Measurements from ENCODE around the gene DLG2.

The DLG2 gene

GRCh38 chr11:83557653-83558052 lies 2069.5 kb downstream of the DLG2 start:
- no peak for FAIRE-seq
- no peak for DNase-seq (ENCODE audit: low spot score)

GRCh38 chr11:83554876-83555275 lies 2072.3 kb downstream of the DLG2 start:
- DNase-seq (ENCODE audit: low spot score), result no peak
- FAIRE-seq, result no peak

DNA sequence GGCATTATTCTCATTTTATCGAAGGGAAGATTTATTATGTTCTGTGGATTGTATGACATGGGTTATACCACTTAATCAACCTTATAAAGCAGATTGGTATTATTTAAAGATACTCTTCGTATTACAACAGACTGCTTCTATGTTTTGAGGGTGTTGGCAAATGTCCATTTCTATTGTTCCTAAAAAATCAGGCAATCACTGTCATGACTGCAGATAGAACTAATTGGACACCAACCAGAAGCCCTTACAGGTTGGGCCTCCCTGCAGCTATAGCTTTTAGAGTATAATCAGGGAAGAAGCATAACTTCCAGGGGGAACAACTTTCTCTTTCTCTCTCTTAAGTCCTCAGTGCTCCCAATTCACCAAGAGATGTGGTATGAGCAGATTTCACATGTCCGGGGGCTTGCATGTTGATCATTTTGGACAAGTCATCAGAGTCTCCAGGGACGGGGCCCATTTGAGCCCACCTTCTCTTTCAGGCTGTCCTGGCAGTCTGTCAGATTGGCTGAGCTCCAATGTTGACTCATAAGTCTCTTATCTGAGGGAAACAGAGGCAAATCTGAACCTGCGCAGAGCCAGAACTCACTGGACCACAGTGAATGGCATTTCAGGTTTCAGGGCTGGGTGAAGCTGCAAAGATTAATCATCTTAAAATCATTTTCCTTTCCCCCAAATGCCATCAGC lies 2077.0 kb downstream of the DLG2 start:
- FAIRE-seq, result no peak
- DNase-seq (ENCODE audit: low spot score), result no peak

DNA sequence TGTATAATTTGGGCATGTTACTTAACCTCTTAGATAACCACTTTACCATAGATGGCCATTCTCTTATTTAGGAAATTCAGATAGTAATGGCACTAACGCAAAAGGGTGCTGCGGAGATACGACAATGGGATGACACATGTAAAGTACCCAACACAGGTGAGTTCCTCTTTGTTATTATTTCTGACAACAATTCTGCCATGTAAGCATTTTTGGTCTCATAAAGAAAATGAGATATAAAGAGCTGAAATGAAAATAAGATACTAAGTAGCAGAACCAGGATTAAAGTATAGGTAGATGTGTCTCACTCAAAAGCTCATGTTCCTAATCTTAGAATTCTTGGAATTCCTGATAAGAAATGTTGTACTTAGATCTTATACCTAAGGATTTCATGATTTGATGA lies 2080.8 kb downstream of the DLG2 start:
- no peak for FAIRE-seq
- no peak for DNase-seq (ENCODE audit: low spot score)

DNA sequence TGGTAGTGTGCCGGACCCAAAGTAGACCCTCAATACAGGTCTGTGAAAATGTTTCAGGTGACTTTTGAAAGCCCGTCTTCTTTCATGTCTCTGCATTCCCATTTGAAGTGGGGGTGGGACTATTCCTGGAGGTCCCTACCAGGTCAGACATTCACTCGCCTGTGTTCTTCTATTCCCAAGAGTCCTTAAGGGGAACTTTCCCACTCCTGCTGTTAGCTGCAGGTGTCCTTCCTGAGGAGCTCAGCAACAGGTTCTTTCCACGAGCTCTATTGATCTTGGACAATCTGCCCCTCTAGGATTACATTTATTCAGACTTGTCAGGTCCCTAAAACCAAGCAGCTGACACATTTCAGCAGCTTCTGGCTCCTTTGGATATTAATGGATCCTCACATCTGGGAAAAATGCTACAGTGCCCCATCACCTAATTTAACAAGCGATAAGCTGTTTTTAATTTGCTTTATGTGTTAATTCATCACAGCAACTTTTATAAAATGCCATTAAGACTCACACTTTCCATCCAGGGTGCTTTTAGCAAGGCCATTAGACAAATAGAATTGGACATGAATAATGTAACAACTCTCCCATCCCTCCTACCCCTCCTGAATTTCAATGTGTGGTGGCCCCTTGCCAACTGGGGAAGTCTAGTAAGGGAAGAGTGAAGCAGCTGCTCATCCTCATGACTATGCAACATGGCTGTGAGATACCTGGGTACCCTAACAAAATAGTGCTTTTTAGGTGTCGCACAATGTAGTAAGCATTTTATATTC lies 2081.5 kb downstream of the DLG2 start:
- FAIRE-seq, result no peak

GRCh38 chr11:83544846-83545245 lies 2082.3 kb downstream of the DLG2 start:
- DNase-seq (ENCODE audit: low spot score) (no peak), FAIRE-seq (no peak)

More for the DNA sequence above, 2081.5 kb downstream of the DLG2 start:
- no peak for DNase-seq (ENCODE audit: low spot score)

DNA sequence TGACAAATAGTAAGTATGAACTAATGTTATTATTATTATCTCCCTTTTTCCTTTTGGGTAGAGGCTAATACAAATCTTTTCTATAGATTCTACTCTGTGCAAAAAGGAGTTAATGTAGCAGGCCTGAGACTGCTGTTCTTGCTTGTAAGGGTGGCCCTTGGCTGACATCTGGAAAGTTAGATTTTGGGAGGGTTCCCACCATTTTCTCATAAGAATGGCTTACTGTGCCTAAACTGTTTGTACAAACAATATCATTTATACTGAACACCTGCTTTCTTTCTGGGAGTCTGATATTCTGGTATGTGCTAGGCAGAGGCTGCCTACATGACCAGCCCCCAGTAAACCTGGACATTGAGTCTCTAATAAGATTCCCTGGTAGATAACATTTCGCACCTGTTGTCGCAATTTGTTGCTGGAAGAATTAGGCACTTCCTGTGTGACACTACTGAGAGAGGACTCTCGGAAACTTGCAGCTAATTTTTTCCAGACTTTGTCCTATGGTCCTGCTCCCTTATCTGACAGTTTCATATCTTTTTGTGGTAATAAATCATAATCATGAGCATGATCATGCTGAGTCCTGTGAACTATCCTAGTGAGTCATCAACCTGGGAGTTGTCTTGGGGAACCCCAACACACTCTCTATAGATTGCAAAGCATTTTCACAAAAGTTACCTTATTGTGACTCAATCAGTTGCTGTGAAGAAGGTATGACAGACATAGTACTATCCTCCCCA lies 2083.3 kb downstream of the DLG2 start:
- no peak for DNase-seq (ENCODE audit: low spot score)
- FAIRE-seq, result no peak

DNA sequence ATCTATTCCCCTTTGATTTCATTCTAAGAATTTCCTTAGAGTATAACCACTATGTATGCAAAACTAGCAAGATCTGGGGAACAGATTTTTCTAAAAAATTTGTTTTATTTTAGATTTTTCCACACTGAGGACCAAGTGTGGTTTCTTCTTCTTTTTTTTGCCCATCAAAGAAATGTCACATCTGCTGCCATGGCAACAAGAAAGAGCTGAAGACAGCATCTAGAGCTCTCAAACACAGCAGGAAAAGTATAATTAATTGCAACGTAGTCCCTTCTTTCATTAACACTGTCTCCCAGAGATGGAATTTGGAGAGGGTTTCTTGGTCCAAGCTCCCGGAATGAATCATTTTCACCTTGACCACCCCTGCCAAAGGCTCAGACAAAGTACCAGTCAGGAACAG lies 2084.3 kb downstream of the DLG2 start:
- no peak for DNase-seq (ENCODE audit: low spot score)
- no peak for FAIRE-seq

GRCh38 chr11:83540728-83541127 lies 2086.4 kb downstream of the DLG2 start:
- FAIRE-seq (no peak), DNase-seq (ENCODE audit: low spot score) (no peak)

DNA sequence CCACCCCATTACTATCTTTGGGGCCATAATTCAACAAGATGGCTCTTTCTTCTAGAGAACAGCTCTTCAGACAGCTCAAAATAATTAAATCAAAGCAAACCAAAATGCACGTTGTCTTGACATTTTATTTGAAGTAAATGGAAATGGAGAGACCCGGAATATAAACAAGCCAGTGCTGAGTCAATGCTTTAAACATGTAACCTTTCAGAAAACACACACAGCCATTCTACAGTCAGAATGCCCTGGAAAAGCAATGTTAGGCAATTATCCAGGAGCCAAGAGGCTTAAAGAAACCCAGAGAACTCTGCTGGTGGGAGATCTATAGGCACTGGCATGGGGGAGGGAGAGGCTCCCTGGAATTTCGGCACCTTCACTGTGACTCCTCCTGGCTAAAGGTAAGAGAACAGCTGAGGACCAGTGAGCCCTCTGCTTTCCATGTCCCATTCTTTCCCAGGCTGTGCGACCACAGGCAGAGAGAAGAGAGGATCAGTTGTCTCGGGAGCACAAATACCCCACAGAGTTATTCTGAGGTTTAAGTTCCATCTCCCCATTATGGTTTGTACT lies 2086.9 kb downstream of the DLG2 start:
- no peak for DNase-seq (ENCODE audit: low spot score)
- no peak for FAIRE-seq

DNA sequence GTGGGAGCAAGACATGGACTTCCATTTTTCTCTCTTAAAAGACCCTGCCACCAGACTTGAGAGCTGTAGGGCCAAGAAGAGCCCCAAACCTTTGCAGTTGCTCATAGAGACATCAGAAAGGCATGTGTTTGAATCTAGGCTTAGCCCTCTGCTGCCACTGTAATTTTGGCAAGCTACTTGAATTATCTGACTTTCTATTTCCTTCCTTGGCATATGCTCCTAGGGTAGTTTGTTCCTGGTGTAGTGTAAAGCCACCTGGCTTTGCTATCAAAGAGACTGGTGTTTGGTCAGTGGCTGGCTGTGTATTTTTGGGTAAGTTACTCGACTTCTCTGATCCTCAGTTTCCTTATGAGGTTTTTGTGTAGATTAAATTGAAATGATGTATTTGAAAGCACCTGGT lies 2088.9 kb downstream of the DLG2 start:
- FAIRE-seq, result no peak
- no peak for DNase-seq (ENCODE audit: low spot score)

DNA sequence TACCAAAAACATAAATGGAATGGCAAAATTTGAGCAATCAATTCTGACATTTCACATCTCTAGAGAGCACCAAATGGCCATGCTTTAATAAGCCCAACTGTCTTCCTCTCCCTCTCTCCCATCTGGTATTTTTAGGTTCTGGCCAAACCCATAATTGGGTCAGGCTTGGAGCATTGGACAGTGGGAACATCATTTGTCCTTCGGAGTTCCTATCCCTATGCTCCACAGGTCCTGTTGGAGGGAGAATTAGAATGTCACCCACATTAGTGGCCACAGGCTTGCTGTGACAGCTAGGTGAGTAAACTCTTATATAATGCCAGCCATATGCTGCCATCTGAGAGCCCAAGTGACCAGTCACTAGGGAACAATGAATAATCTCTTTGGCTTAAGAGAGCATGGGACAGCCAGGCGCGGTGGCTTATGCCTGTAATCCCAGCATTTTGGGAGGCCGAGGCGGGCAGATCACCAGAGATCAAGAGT lies 2090.0 kb downstream of the DLG2 start:
- DNase-seq (ENCODE audit: low spot score) (no peak), FAIRE-seq (no peak)

DNA sequence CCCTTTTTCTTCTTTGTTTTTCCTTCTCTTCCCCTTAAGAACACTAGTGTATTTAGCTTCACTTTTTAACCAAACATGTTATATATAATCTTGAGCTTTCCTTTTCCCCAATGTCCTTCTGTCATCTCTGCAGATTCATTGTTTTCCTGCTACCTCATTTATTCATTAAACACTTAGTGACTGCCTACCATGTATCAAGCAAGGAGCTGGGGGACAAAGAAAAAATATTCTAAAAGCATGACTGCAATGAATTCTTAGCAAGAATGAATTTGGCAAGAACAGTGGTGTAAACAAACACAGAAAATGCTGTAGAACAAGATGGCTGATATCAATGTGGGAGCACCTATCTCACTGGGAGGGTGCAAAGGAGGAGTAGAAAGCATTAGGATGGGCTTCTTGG lies 2094.0 kb downstream of the DLG2 start:
- FAIRE-seq, result no peak
- DNase-seq (ENCODE audit: low spot score), result no peak

GRCh38 chr11:83528877-83529276 lies 2098.3 kb downstream of the DLG2 start:
- DNase-seq (ENCODE audit: low spot score), result no peak
- FAIRE-seq, result no peak

GRCh38 chr11:83528225-83528624 lies 2098.9 kb downstream of the DLG2 start:
- DNase-seq (ENCODE audit: low spot score) (no peak), FAIRE-seq (no peak)

DNA sequence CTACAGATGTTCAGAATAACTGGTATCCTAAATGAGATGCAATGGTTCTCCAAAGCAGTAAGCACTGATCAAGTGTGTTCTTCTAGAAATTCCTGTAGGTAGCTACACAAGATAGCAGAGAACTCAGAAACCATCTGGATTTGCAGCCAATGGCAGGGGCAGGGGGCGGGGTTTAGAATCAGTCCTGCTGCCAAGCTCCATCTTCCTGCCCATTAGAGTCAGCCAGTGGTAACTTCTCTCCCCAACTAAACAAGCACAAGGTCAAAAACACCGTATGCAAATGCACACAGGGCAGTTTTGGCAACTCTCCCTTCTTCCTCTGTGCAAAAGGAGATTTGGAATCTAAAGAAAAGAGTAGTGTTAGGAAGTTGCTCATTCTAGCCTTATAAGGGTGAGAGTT lies 2103.5 kb downstream of the DLG2 start:
- no peak for DNase-seq (ENCODE audit: low spot score)
- FAIRE-seq, result no peak

- no peak for FAIRE-seq
- no peak for DNase-seq (ENCODE audit: low spot score)
These were observed 2104.2 kb downstream of the DLG2 start for GRCh38 chr11:83522911-83523310.

DNA sequence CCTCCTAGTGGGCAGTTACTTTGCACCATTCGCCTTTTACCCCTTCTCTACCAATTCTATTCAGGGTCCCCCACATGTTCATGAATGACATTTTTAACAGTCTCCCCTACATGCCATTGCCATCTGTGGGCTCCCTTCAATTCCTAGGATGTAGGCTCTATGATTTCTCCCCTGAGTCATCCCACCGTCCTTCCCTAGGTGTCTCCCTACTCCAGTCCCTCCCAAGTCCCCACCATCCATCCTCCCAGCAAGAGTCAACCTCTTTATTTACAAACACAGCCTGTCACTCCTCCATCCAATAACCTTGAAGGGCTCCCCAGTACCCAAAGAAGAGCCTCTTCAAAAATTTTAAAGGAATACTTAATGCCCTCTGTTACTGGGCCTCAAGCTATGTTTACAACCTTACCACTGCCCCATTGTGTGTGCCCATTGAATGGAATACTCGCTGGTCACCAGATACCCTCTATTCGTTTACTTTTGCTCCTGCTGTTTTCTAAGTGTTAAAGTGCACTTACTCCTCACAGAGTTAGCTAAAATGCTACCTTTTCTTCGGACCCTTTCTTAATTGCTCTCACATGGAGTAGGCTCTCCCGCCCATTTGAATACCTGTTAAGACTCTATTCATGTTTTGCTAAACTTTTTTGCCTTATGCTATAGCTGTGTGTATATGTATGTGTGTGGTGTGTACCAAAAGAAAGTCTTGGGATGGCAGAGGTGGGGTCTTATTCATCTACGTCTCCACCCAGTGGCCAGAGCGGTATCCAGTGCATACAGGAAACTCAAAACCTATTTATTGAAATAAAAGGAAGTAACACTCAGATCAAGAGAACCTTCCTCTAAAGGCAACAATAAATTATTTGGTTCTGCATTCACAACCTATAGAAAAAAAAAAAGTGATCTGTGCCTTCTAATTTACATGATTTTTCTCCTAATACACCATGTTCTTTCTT lies 2105.2 kb downstream of the DLG2 start:
- DNase-seq (ENCODE audit: low spot score) (no peak), FAIRE-seq (no peak)

DNA sequence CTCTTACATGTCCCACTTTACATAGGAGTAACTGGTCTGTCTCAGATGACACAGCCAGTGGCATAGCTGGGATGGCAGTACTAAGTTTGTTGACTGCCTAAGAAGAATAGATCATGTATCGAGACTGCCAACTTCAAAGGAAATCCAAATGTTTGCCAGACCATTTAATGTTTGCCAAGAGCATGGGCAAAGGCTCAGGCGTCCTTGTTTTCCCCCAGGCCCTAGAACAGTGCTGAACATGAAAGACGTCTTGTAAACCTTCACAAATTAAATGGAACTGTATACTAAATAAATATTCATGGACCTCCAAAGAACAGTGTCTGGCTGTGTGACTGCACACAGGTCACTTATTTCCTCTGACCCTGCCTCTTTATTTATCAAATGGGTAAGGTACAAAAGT lies 2106.3 kb downstream of the DLG2 start:
- DNase-seq (ENCODE audit: low spot score), result no peak
- no peak for FAIRE-seq

GRCh38 chr11:83511646-83512045 lies 2115.5 kb downstream of the DLG2 start:
- no peak for DNase-seq (ENCODE audit: low spot score)
- no peak for FAIRE-seq
